ENCODE measurements around the gene B4GALNT1. TPM values are rescaled to one million over a fixed set of nuclear protein-coding genes. Genes with fewer than 3 reads are reported as not detected.

The B4GALNT1 gene
- total RNA-seq, 2 experiments from 2014 or later, result 1.2 to 3.1 TPM

- Histone ChIP-seq H2AFZ (ENCODE audit: low read length) (no peak overlapping the region), H3K4me1 (ENCODE audit: insufficient read depth, low read length, poor library complexity, severe bottlenecking) (peaks cover 15% of the 10 kb centered on the region), H3K79me2 (ENCODE audit: insufficient read depth, low read depth, low read length) (no peaks in the 10 kb centered on the region), H3K27ac (ENCODE audit: low read depth, low read length, poor library complexity, severe bottlenecking) (no peak overlapping the region), H3K4me3 (ENCODE audit: low read depth, low read length, poor library complexity, severe bottlenecking) (no peak overlapping the region), H3K4me2 (ENCODE audit: low read length) (no peak overlapping the region), H4K20me1 (ENCODE audit: insufficient read depth, low read length) (no peaks in the 10 kb centered on the region), H3K9me2 (ENCODE audit: insufficient read depth, low read length) (no peaks in the 10 kb centered on the region), H3K9me3 (ENCODE audit: low read length) (no peaks in the 10 kb centered on the region), H3K36me3 (ENCODE audit: insufficient read depth, low read length) (no peaks in the 10 kb centered on the region)
- TF ChIP-seq EZH2phosphoT487 (IDR thresholded peaks at IDR 0.05; ENCODE audit: borderline replicate concordance, low read depth, low read length) (no peak), CTCF (conservative IDR thresholded peaks at IDR 0.05; ENCODE audit: low read length) (no peak)
- no peak for DNase-seq (ENCODE audit: low spot score)
- intact Hi-C loops (cut with micrococcal nuclease; ENCODE audit: unreplicated experiment), result no loop called here
- no TSS peak for BruUV-seq (replicated peaks)
- POLR2A ChIA-PET, result no interaction called here
- CTCF ChIA-PET (ENCODE audit: unreplicated experiment), result no interaction called here
Observed at GRCh38 chr12:57611827-57612710, 20.9 kb downstream of the B4GALNT1 start.

GRCh38 chr12:57611108-57611826 is 21.7 kb downstream of the B4GALNT1 start, which contains the start of gene ARHGEF25:
ARHGEF25 (plus strand) TSS chr12:57611435; CDS start chr12:57611895, 460 bp downstream.
- Histone ChIP-seq H3K4me3 (ENCODE audit: low read depth, low read length, poor library complexity, severe bottlenecking) (no peak within 1 kb of the TSS), H2AFZ (ENCODE audit: low read length) (no peak within 1 kb of the TSS), H3K4me1 (ENCODE audit: insufficient read depth, low read length, poor library complexity, severe bottlenecking) (peaks cover 15% of the 10 kb centered on the region), H3K9me2 (ENCODE audit: insufficient read depth, low read length) (no peaks in the 10 kb centered on the region), H3K79me2 (ENCODE audit: insufficient read depth, low read depth, low read length) (no peaks in the 10 kb centered on the region), H3K9me3 (ENCODE audit: low read length) (no peaks in the 10 kb centered on the region), H3K36me3 (ENCODE audit: insufficient read depth, low read length) (no peaks in the 10 kb centered on the region), H4K20me1 (ENCODE audit: insufficient read depth, low read length) (no peaks in the 10 kb centered on the region), H3K27ac (ENCODE audit: low read depth, low read length, poor library complexity, severe bottlenecking) (no peak within 1 kb of the TSS), H3K4me2 (ENCODE audit: low read length) (no peak within 1 kb of the TSS; the same call in 1 of the 2 replicates)
- ChIA-PET POLR2A (no interaction called here), CTCF (ENCODE audit: unreplicated experiment) (no interaction called here)
- DNase-seq (ENCODE audit: low spot score), result no peak
- no TSS peak for BruUV-seq (replicated peaks)
- intact Hi-C loops (cut with micrococcal nuclease; ENCODE audit: unreplicated experiment), result no loop called here
- TF ChIP-seq EZH2phosphoT487 (IDR thresholded peaks at IDR 0.05; ENCODE audit: borderline replicate concordance, low read depth, low read length) (no peak), CTCF (conservative IDR thresholded peaks at IDR 0.05; ENCODE audit: low read length) (no peak)
